Cardiac fibroblast (primary cell): ENCODE measurements around the gene SYTL1.

Source experiments
- DNase-seq, 2 donors: peaks; one replicate each; pipeline versions ENCODE4 v3.0.0 to v3.0.0-alpha.2; 2010; ENCODE audit warnings: low read depth in 2 of 2
- H3K4me3 ChIP-seq, 2 donors: replicated peaks in 1 of 2; 1 replicate in 1 of 2; 2 replicates in 1 of 2; pipeline ENCODE4 v1.5.1; 2011; ENCODE audit warnings: low read depth in 2 of 2, low read length in 2 of 2, mild to moderate bottlenecking in 2 of 2, moderate library complexity in 1 of 2
- TF ChIP-seq, protein P1 (sequence below): IDR thresholded peaks from one replicate; pipeline ENCODE4 v1.5.1; 2011; ENCODE audit warnings: low read depth, mild to moderate bottlenecking, low read length, inconsistent platforms

Gene SYTL1

DNA sequence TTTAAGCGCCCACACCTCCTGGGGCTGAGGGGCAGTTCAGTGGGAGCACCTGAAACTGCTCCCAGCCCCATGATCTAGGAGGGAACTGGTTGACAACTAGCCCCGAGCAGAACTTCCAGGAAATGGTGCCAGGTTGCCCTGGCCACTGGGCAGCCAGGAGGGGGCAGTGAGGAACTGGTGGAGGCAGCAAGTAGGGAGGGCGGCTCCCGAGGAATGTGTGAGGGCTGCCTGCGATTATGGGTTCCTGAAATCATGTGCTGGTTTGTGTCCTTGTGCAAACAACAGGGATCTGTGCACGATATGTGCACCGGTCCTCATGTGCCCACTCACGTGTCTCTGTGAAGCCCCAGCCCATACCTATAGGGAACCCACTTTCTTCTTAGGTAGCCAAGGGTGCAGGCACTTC is 60.5 kb downstream of the SYTL1 start:
- DNase-seq = peak; percentile 66 to 86
- TF ChIP-seq, protein P1, sequence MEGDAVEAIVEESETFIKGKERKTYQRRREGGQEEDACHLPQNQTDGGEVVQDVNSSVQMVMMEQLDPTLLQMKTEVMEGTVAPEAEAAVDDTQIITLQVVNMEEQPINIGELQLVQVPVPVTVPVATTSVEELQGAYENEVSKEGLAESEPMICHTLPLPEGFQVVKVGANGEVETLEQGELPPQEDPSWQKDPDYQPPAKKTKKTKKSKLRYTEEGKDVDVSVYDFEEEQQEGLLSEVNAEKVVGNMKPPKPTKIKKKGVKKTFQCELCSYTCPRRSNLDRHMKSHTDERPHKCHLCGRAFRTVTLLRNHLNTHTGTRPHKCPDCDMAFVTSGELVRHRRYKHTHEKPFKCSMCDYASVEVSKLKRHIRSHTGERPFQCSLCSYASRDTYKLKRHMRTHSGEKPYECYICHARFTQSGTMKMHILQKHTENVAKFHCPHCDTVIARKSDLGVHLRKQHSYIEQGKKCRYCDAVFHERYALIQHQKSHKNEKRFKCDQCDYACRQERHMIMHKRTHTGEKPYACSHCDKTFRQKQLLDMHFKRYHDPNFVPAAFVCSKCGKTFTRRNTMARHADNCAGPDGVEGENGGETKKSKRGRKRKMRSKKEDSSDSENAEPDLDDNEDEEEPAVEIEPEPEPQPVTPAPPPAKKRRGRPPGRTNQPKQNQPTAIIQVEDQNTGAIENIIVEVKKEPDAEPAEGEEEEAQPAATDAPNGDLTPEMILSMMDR = peak; percentile 61

DNA sequence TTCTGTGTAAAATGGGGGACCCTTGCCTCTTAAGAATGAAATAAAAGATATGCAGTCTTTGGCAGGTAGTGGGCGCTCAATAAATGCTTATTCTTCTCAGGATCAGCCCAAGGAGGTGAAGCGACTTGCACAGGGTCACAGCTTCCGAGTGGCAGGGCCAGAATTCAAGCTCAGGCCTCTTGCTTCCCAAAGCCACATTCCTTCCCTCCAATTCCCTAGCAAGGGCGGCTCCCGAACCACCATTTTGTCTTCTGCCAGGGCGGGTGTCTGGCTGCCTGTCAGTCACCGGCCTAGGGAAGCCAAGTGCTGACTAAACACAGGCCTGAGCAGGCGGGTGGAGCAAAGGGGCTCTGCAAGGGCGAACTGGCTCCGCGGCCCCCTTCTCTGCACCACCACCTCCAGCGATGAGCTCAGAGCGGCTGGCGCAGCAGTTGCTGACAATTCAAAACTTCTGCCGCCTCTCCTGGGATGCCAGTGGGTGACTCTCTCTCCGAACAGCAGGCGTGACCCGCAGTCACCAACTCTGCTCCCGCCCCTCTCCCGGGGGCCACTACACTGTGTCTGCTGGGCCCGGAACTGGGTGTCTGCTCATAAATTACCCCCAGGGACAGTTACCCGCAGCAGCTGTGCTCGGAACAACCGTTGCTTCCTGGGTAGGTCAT is 61.4 kb downstream of the SYTL1 start:
- TF ChIP-seq, protein P1 = peak; percentile 41

More for the DNA sequence above, 60.5 kb downstream of the SYTL1 start:
- no peak overlapping the region for H3K4me3 ChIP-seq

More for the DNA sequence above, 61.4 kb downstream of the SYTL1 start:
- H3K4me3 ChIP-seq = no peak overlapping the region
- peak; percentile 67 to 68 for DNase-seq
